Smooth muscle cell (in vitro differentiated cells): ENCODE data around the gene C2orf49. TPM values are rescaled to one million over a fixed set of nuclear protein-coding genes. Genes with fewer than 3 reads are reported as not detected.

Experiments
- DNase-seq: peaks from one replicate; lab custom pipeline; 2025; ENCODE audit not compliant: unreplicated experiment; lab: John Stamatoyannopoulos, UW
- H2AFZ ChIP-seq: fragments of 200-600 bp; sonication (generic); 2 replicates; pipeline ENCODE4 v1.6.0; 2016; ENCODE audit warnings: antibody characterized with exemption, low read depth, mild to moderate bottlenecking
- H3F3A ChIP-seq: fragments of 200-600 bp; sonication (generic); 2 replicates; pipeline ENCODE4 v1.6.0; 2017; ENCODE audit warnings: antibody characterized with exemption, low read depth
- H3K27ac ChIP-seq: fragments of 200-600 bp; sonication (generic); 2 replicates; pipeline ENCODE4 v1.5.1; 2016; ENCODE audit warnings: low read depth, mild to moderate bottlenecking
- H3K27me3 ChIP-seq: fragments of 200-600 bp; sonication (generic); 2 replicates; pipeline ENCODE4 v1.6.1; 2016; ENCODE audit warnings: low read depth, mild to moderate bottlenecking
- H3K36me3 ChIP-seq: fragments of 200-600 bp; sonication (generic); 2 replicates; pipeline ENCODE4 v1.5.1; 2016; ENCODE audit warnings: low read depth
- H3K4me1 ChIP-seq: fragments of 200-600 bp; sonication (generic); 2 replicates; pipeline ENCODE4 v1.5.1; 2016; ENCODE audit warnings: low read depth
- H3K4me2 ChIP-seq: fragments of 200-600 bp; sonication (generic); 2 replicates; pipeline ENCODE4 v1.6.0; 2016; ENCODE audit warnings: mild to moderate bottlenecking
- H3K4me3 ChIP-seq: fragments of 200-600 bp; sonication (generic); 2 replicates; pipeline ENCODE4 v1.5.1; 2016; ENCODE audit warnings: mild to moderate bottlenecking
- H3K79me2 ChIP-seq: fragments of 200-600 bp; sonication (generic); 2 replicates; pipeline ENCODE4 v1.6.0; 2016; ENCODE audit warnings: low read depth, mild to moderate bottlenecking
- H3K9ac ChIP-seq: fragments of 200-600 bp; sonication (generic); 2 replicates; pipeline ENCODE4 v1.6.0; 2016; ENCODE audit warnings: low read depth
- H3K9me3 ChIP-seq: fragments of 200-600 bp; sonication (generic); replicated peaks from 2 replicates; pipeline ENCODE4 v1.5.1; 2016; ENCODE audit warnings: low read depth
- H4K20me1 ChIP-seq: fragments of 200-600 bp; sonication (generic); 2 replicates; pipeline ENCODE4 v1.6.0; 2016; ENCODE audit warnings: low read depth
- CTCF ChIP-seq: fragments of 200-600 bp; sonication (generic); IDR thresholded peaks from 2 replicates; pipeline ENCODE4 v1.5.1; 2017; ENCODE audit warnings: borderline replicate concordance, mild to moderate bottlenecking, antibody characterized with exemption; ENCODE audit not compliant: insufficient read depth, poor library complexity, severe bottlenecking
- WGBS: methylation state at CpG from one replicate; pipeline ENCODE4 v1.1.7; 2016; ENCODE audit warnings: low lambda C conversion rate; 5-methylcytosine and 5-hydroxymethylcytosine counted together
- polyA plus RNA-seq: library from polyadenylated mRNA; unstranded; fragments of >200 nt; fragmentation: Nextera tagmentation; extraction: Ambion mirVana; gene quantifications from 2 replicates; pipeline ENCODE4 v1.2.1, GENCODE V29; 2016
- total RNA-seq: library from RNA; depleted of rRNA; stranded (reverse); fragments of >200 nt; gene quantifications from 2 replicates; pipeline ENCODE4 v1.2.3, GENCODE V29; 2014

C2orf49 gene
- total and polyA plus RNA-seq, 2 experiments from 2014 or later = 17.9 to 37.7 TPM

- Histone ChIP-seq H3K9me3 (no peaks in the 10 kb centered on the region), H3F3A (peaks cover 9% of the 10 kb centered on the region), H3K4me3 (no peak overlapping the region), H4K20me1 (peaks cover 69% of the 10 kb centered on the region), H3K4me2 (peak overlapping the region; percentile 51), H2AFZ (no peak overlapping the region), H3K79me2 (peaks cover 27% of the 10 kb centered on the region), H3K36me3 (peaks cover 28% of the 10 kb centered on the region), H3K27ac (peak overlapping the region; percentile 64), H3K9ac (peak overlapping the region; percentile 8), H3K4me1 (no peaks in the 10 kb centered on the region), H3K27me3 (no peaks in the 10 kb centered on the region)
- no peak for DNase-seq
- no peak for TF ChIP-seq CTCF
- 59% methylated on average over 9 of the region's 9 CpGs for WGBS
Observed at GRCh38 chr2:105380432-105381100, 43.2 kb downstream of the C2orf49 start.

GRCh38 chr2:105381101-105381668 lies 43.8 kb downstream of the C2orf49 start:
- peaks cover 69% of the 10 kb centered on the region for H4K20me1 ChIP-seq
- peaks cover 34% of the 10 kb centered on the region for H3K36me3 ChIP-seq
- no peak for TF ChIP-seq CTCF
- no peak overlapping the region for H2AFZ ChIP-seq
- peak overlapping the region; percentile 51 for H3K4me2 ChIP-seq
- no peak for DNase-seq
- H3F3A ChIP-seq = peaks cover 9% of the 10 kb centered on the region
- WGBS = 77% methylated on average over 14 of the region's 14 CpGs
- H3K27ac ChIP-seq = peak overlapping the region; percentile 64
- no peak overlapping the region for H3K4me3 ChIP-seq
- H3K9me3 ChIP-seq = no peaks in the 10 kb centered on the region
- no peaks in the 10 kb centered on the region for H3K4me1 ChIP-seq
- H3K9ac ChIP-seq = peak overlapping the region; percentile 8
- peaks cover 33% of the 10 kb centered on the region for H3K79me2 ChIP-seq
- no peaks in the 10 kb centered on the region for H3K27me3 ChIP-seq

- no peak for DNase-seq
- 95% methylated on average over 5 of the region's 5 CpGs for WGBS
- Histone ChIP-seq H3K4me3 (no peak overlapping the region), H3K36me3 (peaks cover 35% of the 10 kb centered on the region), H3K27me3 (no peaks in the 10 kb centered on the region), H3K9me3 (no peaks in the 10 kb centered on the region), H2AFZ (no peak overlapping the region), H4K20me1 (peaks cover 69% of the 10 kb centered on the region), H3K4me2 (no peak overlapping the region), H3K4me1 (no peaks in the 10 kb centered on the region), H3K27ac (peak overlapping the region; percentile 64), H3K79me2 (peaks cover 41% of the 10 kb centered on the region), H3K9ac (no peak overlapping the region), H3F3A (peaks cover 9% of the 10 kb centered on the region)
- TF ChIP-seq CTCF = no peak
Observed at GRCh38 chr2:105382177-105382576, 44.8 kb downstream of the C2orf49 start.
